HG02678 (cell line): ENCODE measurements around the gene SLC4A5.

Experiments
- ATAC-seq: cut with Tn5 transposase; IDR thresholded peaks from one replicate; pipeline ENCODE4 v1.9.1; 2021; ENCODE audit warnings: mild to moderate bottlenecking, moderate library complexity; ENCODE audit not compliant: unreplicated experiment

The SLC4A5 gene

GRCh38 chr2:74278176-74278575, 65.0 kb downstream of the SLC4A5 start:
- no peak for ATAC-seq

- ATAC-seq: no peak
These were observed 68.0 kb downstream of the SLC4A5 start for GRCh38 chr2:74275228-74275627.

DNA sequence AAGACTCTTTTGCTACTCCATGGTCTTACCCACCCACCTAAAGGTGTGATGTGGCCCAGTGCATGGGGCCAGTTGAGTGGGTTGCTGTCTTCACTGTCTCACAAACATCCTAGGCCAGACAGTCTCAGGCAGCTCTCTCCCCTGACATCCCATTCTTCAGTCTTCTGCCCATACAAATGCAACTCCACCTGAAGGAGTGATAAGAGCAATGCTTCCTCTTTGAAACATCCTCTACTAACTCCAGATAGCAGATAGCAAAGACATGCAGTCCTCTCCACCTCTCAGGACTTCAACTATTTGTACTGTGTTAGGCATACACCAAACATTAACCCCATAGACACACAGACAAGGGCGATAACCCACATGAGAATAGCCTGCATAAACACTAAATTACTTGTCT, 73.5 kb downstream of the SLC4A5 start:
- ATAC-seq: no peak

DNA sequence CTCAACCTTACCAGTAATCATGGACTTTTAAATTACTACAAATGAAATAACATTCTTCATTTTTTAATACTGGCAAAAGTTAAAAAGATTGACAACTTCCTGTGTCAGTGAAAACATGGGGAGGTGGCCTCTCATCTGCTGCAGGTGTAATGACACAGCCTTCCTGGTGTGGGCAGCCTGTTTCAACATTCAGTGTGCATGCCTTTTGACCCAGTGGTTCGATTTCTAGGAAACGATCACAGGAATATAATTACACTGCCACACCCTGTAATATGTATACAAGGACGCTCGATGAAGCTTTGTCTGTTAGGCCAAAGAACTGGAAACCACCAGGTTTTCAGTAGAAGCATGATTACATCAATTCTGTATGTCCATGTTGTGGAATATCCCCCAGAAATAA, 76.1 kb downstream of the SLC4A5 start:
- no peak for ATAC-seq

- ATAC-seq: no peak
These were observed 78.9 kb downstream of the SLC4A5 start for GRCh38 chr2:74264281-74264680.

DNA sequence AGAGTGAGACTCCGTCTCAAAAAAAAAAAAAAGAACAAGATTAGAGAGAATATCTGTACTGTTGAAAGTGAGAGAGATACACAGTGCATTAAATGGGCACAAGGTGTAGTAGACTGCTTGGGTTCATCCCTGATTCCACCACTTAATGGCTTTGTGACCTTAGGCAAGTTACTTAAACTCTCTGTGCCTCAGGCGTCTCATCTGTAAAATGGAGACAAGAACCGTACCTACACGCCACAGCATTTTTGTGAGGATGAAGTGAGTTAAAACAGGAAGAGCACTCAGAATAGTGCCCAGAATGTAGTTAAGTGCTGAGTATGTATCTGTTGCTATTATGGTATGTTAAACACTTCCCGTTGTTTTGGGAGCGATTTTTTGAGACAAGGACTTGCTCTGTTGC, 80.5 kb downstream of the SLC4A5 start:
- ATAC-seq: no peak

- ATAC-seq: no peak
These were observed 81.9 kb downstream of the SLC4A5 start for GRCh38 chr2:74261204-74261864.

DNA sequence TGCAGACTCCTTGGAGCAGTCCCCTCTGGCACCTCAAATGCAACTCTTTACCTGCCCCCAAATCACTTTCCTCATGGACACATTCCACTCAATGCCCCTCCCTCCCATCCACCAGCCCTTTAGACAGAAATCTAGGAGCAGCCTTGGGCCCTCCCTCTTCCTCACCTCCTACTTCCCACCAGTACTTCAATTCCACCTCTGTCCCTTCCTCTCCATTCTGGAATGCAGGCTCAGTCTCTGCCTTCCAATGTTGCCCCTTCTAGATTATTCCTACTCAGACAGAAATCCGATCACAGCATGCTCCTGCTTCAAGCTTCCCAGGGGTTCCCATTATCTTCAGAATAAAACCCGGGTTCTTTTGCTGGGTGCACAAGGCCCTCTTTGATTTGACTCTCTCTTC, 82.7 kb downstream of the SLC4A5 start:
- no peak for ATAC-seq

DNA sequence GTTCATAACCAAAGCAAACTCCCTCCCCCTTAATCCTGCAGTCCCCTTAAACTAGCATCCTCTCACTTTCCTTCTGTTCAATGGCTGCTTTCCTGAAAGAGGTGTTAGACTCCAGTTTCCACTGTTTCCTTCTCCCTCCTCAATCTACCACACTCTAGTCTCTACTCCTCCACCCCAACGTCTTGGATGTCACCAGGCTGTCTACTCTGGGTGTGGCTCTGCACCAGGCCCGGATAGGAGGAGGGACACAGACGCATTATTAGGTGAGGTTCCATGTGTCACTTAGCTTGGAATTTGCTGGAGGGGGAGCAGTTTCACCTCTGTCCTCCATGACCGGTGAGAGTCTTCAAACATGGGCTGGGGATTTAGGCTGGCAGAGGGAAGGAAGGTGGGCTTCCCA, 83.5 kb downstream of the SLC4A5 start:
- no peak for ATAC-seq

- ATAC-seq: no peak
These were observed 84.0 kb downstream of the SLC4A5 start for GRCh38 chr2:74259191-74259590.

DNA sequence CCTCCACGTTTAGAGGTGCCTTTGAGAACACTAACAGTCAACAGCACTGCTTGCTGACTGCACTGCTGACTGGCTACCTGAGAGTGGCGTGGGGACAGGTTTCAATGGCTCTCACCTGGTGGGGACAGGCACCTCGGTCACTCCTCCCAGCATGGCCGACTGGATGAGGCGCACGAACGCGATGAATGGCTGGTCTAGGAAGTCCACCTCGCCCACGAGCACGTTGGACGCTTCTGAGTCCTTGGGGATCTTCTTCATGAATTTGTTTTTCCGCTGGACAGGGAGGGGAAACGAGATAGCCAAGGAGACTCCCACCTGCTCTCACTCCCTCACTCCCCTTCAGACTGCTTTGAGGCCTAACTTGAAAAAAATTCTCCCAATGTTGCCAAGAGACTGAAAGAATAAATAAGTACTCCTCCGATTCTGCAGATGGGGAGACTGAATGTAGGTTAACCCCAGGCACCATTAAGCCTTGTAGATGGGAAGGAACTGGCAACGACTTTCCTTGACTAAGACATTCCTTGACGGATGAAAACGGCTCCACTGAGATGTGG, 87.5 kb downstream of the SLC4A5 start:
- no peak for ATAC-seq

- ATAC-seq: no peak
These were observed 89.3 kb downstream of the SLC4A5 start for GRCh38 chr2:74253971-74254310.

DNA sequence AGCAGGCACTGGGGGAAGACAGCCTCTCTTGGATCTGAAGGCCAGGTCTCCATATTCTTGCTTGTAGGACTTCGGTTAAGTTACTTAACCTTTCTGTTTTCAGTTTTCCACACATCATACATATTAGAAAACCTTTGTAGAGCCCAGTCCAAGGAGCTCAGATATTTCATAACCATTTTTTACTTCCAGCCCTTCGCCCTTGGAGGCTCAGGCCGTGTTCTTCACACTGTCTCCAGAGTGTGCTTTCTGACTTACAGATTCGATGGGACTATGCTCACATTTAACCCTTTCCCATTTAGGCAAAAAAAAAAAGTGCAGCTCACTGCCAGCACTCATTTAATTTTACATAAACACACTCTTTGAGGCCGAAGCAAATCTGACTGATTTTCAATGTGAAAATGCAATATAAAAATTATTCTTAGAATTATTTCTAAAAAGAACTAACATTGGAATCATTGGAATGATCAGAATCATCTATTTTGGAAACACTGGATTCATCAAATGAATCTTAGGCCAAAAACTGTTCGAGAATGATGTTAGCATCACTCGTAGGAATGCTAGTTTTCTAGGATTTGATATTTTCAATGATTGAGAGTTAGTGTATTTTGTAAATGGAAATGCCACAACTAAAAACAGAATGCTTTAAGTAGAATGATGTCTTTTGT, 89.8 kb downstream of the SLC4A5 start:
- no peak for ATAC-seq

- no peak for ATAC-seq
These were observed 90.4 kb downstream of the SLC4A5 start for GRCh38 chr2:74252862-74253261.

GRCh38 chr2:74252036-74252435, 91.2 kb downstream of the SLC4A5 start:
- no peak for ATAC-seq

GRCh38 chr2:74250189-74250631, 93.0 kb downstream of the SLC4A5 start:
- no peak for ATAC-seq

- no peak for ATAC-seq
These were observed 93.7 kb downstream of the SLC4A5 start for GRCh38 chr2:74249406-74250122.

GRCh38 chr2:74246496-74247195, 96.6 kb downstream of the SLC4A5 start:
- no peak for ATAC-seq

DNA sequence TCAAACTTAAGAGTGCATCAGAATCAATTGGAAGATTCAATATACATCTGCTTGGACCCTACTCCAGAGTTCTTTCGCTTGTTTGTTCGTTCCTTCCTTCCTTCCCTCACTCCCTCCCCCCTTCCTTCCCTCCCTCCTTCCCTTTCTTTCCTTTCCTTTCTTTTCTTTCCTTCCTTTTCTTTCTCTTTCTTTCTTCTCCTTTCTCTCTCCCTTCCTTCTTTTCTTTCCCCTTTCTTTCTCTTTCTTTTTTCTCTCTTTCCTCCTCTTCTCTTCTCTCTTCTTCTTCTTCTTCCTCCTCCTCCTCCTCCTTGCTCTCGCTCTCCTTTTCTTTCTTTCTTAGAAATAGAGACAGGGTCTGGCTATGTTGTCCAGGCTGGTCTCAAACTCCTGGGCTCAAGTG, 98.9 kb downstream of the SLC4A5 start:
- ATAC-seq: no peak

DNA sequence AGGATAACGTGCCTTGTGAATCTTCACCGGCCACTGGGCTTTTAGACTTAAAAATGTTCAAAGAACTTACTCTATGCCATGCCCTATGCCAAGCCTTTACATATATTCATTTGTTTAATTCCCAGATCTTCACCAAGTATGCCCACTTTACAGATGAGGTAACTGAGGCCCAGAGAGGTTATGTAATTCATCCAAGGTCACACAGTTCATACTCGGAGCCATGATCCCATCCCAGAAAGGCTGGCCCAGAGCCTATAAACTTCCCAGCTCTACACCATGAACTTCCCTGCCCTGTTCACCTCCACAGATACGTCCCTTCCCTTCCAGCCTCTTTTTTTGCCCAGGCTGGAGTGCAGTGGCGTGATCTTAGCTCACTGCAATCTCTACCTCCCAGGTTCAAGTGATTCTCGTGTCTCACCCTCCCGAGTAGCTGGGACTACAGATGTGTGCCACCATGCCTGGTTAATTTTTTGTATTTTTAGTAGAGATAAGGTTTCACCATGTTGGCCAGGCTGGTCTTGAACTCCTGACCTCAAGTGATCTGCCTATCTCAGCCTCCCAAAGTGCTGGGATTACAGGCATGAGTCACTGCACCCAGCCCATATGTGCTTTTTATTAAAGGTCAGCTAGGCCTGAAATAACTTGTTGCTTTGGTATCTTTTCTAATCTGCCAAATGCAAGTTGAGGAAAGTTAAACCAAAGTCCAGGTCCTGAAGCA, 100.7 kb downstream of the SLC4A5 start:
- ATAC-seq: no peak

DNA sequence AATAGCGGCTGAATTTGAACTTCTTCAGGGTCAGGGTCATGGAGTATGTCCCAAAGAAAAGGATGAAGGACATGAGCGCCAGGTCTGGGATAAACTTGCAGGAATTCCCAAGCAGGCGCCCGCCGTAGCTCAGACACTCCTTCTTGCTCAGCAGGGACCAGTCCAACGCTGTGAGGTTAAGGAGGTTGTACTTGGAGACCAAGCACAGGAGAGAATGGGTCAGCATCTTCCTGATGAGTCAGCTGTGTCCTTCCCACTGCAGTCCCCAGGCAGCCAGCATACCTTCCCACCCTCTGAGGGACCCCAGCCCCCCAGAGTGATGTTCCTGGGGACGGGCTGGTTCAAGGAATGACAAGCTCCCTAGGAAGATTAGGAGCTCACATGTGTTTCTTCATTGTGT, 103.9 kb downstream of the SLC4A5 start:
- no peak for ATAC-seq
